ENCODE measurements around the gene MRRF.

Gene MRRF

GRCh38 chr9:122333169-122333808, 68.6 kb downstream of the MRRF start:
- no peak for DNase-seq

- DNase-seq = no peak
These were observed 70.2 kb downstream of the MRRF start for GRCh38 chr9:122334916-122335315.

GRCh38 chr9:122336189-122336588, 71.5 kb downstream of the MRRF start:
- no peak for DNase-seq

DNA sequence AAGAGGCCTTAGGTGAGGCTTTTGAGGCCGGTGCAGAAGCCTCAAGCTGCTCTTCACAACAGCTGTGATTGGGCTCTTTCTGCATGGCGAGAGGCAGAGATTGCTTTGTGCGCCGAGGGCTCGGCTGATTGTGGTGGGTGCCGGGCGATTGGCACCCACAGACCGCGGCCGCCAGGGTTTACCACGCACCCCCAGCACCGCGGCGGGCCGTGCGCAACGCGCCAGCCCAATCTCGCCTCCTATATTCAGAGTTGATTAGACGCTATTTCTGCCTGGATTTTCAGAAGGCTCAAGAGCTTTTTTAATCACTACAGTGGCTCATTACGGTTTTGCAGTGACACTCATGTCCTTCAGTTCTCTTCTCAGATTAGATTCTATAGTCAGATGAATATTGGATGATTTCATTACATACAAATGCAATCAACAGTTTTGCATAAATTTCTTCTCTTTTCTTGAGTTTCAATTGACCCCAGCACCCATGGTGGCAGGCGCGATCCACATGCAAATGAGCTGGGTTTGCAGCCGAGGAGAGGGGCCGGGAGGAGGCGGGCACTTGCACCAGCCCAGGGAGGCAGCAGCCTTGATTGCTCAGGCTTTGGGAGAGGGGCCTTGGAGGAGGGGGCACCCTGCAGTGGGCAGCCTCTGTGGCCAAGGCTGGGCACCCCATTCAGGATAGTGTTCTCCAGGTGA, 72.3 kb downstream of the MRRF start:
- DNase-seq = no peak

- no peak for DNase-seq
These were observed 72.9 kb downstream of the MRRF start for GRCh38 chr9:122337556-122337929.

DNA sequence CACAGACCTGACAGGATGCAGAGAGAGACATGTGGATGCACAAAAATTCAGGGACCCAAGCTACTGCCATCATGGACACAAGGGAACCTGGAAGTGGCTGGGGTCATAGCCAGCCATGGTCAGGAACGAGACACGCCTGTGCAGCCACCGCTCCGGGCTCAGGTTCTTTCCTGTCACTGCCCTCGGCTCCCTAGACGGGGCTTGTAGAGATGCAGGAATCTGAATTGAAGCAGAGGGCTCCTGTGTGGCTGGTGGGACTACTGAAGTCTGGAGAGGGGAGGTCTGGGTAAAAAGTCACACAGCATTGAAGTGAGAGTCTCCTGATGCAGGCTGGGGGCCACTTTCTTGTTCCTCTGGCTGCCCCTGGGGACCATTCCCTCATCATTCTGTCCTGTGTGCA, 73.9 kb downstream of the MRRF start:
- no peak for DNase-seq

- DNase-seq = no peak
These were observed 74.3 kb downstream of the MRRF start for GRCh38 chr9:122338994-122339393.

- DNase-seq = no peak
These were observed 74.9 kb downstream of the MRRF start for GRCh38 chr9:122339579-122339978.

DNA sequence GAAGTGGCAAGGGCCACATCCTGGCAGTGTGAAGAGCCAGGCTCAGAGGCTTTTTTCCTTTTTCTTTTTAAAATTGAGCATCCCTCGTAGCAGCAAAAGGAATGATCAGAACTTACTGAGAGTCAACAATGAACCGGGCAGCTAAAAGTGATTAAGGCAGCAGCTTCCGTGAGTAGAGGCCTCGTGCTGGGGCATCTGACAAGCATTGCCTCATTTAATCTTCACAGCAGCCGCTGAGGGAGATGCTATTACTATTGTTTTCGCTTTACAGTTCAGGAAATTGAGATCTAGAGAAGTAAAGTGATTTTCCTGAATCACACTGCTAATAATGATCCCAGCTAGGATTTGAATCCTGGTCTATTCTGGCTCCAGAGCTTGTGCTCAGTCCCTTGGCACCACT, 75.5 kb downstream of the MRRF start:
- no peak for DNase-seq

GRCh38 chr9:122342323-122343050, 77.8 kb downstream of the MRRF start:
- DNase-seq = no peak

- no peak for DNase-seq
These were observed 82.0 kb downstream of the MRRF start for GRCh38 chr9:122346478-122347347.

- DNase-seq = no peak
These were observed 82.9 kb downstream of the MRRF start for GRCh38 chr9:122347348-122348287.

GRCh38 chr9:122348288-122348777, 83.7 kb downstream of the MRRF start:
- no peak for DNase-seq

- no peak for DNase-seq
These were observed 84.1 kb downstream of the MRRF start for GRCh38 chr9:122348791-122349190.

GRCh38 chr9:122349201-122349600, 84.5 kb downstream of the MRRF start:
- no peak for DNase-seq

- peak; percentile 10 for DNase-seq
These were observed 86.1 kb downstream of the MRRF start for GRCh38 chr9:122350577-122351355.

GRCh38 chr9:122354536-122355199, 90.0 kb downstream of the MRRF start:
- no peak for DNase-seq

GRCh38 chr9:122355336-122355875, 90.7 kb downstream of the MRRF start:
- DNase-seq = no peak

DNA sequence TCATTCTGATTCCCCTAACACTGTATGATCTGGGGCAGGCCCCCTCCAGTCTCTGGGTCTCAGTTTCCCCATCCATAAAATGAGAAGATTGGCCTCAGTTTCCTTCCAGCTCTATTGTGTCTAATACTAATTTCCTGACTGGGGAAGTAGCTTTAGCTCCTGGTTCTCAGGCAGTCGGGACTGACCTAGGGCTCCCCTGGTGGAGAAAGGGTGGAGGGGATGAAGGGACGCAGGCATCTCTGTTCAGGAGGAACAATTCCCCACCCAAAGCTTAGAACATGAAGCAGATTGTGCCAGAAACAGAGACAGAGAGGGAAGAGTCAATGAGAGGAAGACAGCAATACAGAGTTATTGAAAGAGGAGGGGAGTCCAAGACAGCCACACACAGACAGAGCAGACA, 91.9 kb downstream of the MRRF start:
- DNase-seq = no peak

GRCh38 chr9:122360891-122361290, 96.2 kb downstream of the MRRF start:
- DNase-seq = no peak

All from NCI-H748 treated with DMSO at 0.1 percent for 48 hours (cell line).